NCI-H187 (cell line): Measurements from ENCODE around the gene PHF5A.
A peak's percentile ranks its signal among the peaks of the same experiment; 100 is the strongest.
"Not testable (repeated sequence)": the region's sequence is repeated elsewhere in the genome, so short reads cannot be mapped to it uniquely, and the experiment has no call there.

ENCODE experiments used
- DNase-seq, 2 experiments: peaks; one replicate each; lab custom pipeline; 2025; lab: John Stamatoyannopoulos, UW

The PHF5A gene

DNA sequence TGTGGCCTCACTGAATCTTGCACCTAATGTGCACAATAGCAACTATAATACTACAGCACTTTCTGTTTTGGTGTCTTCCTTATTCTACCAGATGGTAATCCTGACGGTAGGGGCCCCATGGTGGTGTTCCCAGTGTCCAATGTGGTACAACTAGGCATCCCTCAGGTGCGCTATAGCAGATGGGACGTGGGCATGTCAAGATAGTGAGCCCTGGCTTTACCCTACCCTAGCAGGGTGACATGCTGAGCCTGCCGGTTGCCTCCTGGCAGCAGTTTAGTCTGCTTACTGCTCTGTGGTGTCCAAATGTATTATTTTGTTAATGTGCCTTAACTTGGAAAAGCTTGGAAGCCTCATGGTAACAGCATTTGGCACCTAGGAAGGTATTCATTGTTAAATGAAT is 19.6 kb upstream of the PHF5A start:
- no peak for DNase-seq

GRCh38 chr22:41487037-41487935 is 18.8 kb upstream of the PHF5A start:
- DNase-seq: no peak

DNA sequence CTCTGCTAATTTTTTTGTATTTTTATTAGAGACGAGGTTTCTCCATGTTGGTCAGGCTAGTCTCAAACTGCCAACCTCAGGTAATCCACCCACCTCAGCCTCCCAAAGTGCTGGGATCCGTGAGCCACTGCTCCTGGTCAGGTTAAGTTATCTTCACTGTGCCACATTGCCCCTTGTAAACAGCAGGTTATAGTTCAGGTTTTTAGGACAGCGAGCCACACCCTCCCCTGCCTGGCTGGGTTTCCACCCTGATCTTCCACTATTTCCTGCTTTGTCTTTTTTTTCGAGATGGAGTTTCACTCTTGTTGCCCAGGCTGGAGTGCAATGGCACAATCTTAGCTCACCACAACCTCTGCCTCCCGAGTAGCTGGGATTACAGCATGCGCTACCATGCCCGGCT is 16.5 kb upstream of the PHF5A start:
- DNase-seq: no peak

GRCh38 chr22:41482319-41482935 is 13.9 kb upstream of the PHF5A start:
- no peak for DNase-seq

- DNase-seq: no peak
Observed at GRCh38 chr22:41481925-41482318, 13.4 kb upstream of the PHF5A start.

DNA sequence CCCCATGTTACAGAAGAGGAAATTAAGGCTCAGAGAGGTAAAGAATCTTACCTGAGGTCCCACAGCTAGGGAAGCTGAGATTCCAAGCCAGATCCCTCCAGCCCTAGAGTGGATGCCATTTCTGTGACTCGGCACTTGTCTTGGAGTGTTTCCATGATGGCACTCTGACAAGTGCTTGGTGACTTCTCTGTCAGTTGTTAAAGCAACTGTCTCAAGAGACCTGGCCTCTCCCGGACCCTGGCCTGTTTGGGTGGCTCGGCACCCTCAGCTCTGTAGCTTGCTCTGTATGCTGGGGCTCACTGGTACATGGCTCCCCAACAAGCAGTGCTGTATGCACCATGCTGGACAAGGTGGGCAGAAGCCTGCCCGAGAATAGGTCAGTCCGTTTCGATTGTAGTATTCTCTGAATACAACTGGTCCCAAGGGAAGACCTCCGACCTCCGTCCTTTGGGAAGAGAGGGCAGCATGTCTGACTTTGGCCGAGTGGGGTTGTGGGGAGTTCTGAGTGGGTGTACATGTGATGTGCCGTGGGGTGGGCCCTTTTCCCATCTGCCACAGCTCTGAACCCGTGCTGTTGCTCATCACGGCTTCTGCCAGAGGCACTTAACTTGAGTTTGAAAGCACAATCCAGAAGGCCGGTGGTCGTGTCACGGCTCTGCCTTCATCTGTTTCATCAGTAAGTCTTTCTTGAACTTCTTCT is 12.8 kb upstream of the PHF5A start:
- no peak for DNase-seq

- DNase-seq: no peak
Observed at GRCh38 chr22:41480397-41480735, 11.9 kb upstream of the PHF5A start.

- no peak for DNase-seq
Observed at GRCh38 chr22:41479671-41480396, 11.3 kb upstream of the PHF5A start.

DNA sequence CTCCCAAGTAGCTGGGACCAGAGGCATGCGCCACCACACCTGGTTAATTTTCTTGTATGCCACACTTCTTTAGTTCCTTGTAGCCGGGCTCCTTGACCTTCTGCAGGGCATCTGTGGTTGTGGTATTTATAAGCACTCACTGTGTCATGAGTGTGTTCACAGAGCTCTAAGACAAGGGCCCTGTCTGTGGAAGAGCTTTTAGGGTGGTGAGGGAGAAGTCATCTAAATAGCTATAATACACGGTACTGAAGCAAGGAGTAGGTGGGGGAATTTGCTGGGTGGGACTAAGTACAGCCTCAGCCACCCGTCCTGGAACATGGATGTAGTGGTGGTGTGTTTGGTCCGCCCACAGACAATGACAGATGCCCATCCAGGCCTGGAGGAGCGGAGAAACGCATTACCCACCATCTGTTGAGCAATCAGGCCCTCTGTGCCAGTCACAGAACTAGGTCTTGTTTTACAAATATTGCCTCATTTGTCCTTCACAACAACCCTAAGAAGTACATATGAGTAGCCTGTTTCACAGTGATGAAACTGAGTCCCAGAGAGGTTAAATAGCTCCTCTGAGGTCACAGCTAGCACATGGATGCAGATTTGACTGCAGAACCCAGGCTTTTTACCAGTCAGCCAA is 10.5 kb upstream of the PHF5A start:
- no peak for DNase-seq

DNA sequence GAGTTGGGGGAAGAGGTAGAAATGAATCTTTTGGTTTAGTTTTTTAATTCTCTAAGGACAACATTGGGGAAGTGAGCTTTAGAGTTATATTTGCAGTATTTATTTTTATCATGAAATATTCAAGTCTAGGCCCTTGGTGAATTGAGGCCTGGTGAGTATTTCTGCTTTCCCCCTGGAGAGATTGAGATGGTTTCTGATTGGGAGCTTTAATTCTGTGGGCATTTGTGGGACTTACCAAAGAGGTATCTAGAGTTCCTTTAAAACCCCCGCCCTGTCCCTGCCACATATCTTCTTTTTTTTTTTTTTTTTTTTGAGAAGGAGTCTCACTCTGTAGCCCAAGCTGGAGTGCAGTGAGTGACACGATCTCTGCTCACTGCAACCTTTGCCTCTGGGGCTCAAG is 10.0 kb upstream of the PHF5A start:
- no peak for DNase-seq

- DNase-seq: no peak
Observed at GRCh38 chr22:41474872-41475451, 6.5 kb upstream of the PHF5A start.

- DNase-seq: no peak
Observed at GRCh38 chr22:41471568-41471967, 3.1 kb upstream of the PHF5A start.

DNA sequence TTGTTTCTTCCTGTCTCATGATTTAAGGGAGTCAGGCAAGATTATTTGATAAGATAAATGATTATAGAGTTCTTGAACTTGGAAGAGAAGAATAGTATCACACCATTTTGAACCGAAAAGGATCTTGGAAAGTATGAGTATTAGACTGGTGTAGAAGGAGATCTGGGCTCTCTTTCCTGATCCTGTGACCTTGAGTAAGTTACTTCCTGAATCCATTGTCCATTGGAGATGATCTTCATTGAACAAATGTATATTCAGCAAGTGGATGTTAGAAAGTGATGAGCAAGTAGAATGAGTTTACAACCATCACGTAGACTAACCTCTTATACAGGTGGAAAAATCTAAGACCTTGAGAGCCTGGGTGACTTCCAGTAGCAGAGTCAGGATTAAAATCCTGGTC is 2.4 kb upstream of the PHF5A start:
- DNase-seq: no peak

- no peak for DNase-seq
Observed at GRCh38 chr22:41469218-41469851, 843 bp upstream of the PHF5A start.

- no peak for DNase-seq
Observed at GRCh38 chr22:41461901-41462300, 6.6 kb downstream of the PHF5A start.

DNA sequence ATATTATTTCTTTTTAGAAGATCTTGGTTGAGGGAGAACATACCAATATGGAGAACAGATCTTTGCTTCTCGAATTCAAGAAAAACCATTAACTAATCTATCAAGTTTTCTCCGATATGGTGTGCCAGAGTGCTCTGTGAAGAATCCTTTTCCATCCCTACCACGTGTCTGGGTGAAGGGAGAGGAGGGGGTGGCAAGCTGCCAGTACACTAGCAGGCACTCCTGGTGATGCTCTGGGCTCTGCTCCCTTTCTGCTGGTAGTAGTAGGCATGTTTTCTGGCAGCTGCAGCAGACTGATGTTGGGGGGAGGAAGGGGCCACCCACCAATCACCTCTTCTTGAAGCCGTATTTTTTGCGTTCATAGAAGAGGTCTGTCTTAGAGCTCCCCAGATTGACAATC is 8.4 kb downstream of the PHF5A start:
- DNase-seq: not testable (repeated sequence)

- DNase-seq: no peak
Observed at GRCh38 chr22:41459431-41459830, 9.1 kb downstream of the PHF5A start.

DNA sequence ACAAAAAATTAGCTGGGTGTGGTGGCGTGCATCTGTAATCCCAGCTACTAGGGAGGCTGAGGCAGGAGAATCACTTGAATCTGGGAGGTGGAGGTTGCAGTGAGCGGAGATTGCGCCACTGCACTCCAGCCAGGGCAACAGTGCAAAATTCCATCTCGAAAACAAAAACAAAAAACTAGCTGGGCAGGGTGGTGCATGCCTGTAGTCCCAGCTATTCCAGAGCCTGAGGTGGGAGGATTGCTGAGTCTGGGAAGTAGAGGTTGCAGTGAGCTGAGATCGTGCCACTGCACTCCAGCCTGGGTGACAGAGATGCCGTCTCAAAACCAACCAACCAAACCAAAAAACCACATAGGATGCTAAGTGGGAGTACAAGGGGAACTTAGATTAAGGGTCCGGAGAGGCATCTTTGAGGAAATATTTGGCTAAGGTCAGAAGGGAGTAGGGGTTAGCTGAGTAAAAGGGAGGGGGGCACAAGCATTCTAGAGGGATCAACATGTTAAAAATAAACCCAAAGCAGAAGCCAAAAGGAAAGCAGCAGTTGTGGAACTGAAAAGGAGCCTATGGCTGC is 10.2 kb downstream of the PHF5A start:
- DNase-seq: no peak

- peak; percentile 79 to 82 for DNase-seq
Observed at GRCh38 chr22:41448189-41448808, 20.2 kb downstream of the PHF5A start.
